GM18517 (cell line): ENCODE measurements around the gene WLS.
"Not testable (repeated sequence)": the region's sequence is repeated elsewhere in the genome, so short reads cannot be mapped to it uniquely, and the experiment has no call there.

Experiments used
- ATAC-seq: cut with Tn5 transposase; IDR thresholded peaks from one replicate; pipeline ENCODE4 v1.9.1; 2021; ENCODE audit warnings: mild to moderate bottlenecking, moderate library complexity; ENCODE audit not compliant: unreplicated experiment

Gene WLS

DNA sequence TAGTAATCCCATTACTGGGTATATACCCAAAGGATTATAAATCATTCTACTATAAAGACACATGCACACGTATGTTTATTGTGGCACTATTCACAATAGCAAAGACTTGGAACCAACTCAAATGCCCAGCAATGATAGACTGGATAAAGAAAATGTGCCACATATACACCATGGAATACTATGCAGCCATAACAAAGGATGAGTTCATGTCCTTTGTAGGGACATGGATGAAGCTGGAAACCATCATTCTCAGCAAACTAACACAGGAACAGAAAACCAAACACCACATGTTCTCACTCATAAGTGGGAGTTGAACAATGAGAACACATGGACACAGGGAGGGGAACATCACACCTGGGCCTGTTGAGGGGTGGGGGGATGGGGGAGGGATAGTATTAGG, 60.5 kb downstream of the WLS start:
- not testable (repeated sequence) for ATAC-seq

DNA sequence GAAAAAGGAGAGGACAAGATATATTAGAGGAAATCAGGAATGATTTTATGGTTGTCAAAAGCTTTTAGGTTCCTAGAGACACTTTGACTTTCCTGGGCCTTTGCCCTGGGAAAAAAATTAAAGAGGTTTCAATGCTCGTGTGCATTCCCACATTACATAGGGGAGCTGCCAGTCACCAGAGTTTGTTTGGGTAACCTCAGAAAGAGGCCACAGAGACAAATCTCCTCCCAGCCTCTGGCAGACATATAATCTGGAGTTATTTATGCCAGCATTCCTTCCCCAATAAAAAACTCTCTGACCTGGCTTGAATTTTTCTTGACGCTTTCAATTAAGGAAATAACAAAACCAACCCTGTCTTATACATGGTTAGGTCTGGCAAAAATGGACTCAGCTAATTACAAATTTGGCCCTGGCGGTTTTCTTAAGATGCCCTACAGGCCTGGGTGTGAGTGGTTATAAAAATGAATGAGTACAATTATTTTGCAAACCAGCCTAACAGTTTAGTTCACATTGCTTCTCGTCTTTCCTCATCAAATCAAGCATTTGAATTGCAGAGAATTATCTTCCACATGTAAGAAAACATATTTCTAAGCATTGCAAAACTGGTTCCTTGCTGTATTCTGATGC, 63.7 kb downstream of the WLS start:
- no peak for ATAC-seq

DNA sequence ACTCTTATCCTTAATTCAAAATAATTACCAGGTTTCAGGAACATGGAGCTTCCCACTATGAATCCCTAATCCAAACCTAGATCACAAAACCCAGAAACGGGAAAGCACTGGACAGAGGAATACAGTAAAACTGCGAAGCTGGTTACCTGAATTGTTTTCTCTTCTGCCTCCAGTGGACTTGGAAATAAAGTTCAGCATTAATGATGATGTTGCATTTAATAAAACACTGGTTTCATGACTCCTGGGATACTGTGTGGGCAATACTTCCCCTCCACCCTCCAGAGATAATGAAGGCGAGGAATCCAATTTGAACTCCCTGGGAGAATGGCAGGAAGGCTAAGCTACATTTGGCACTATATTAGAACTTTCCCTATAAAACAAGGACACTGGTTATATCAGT, 65.1 kb downstream of the WLS start:
- ATAC-seq, result no peak

DNA sequence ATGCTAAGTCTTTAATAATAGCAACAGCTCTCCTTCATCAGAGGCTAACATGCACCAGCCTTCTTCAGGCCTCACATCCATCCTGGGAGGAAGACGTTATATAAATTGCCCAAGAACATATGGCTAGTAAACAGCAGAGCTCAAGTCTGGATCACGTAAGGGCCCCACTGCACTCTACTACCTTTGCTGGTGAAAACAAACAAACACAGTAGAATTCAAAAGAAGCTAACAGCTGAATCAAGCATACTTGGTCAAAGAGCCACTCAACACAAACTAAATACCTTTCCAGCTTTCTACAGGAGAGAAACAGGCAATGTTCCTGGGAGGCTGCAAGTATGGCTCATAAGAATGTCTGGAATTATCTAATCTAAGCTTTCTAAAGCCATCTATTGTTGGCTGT, 66.0 kb downstream of the WLS start:
- ATAC-seq, result no peak

DNA sequence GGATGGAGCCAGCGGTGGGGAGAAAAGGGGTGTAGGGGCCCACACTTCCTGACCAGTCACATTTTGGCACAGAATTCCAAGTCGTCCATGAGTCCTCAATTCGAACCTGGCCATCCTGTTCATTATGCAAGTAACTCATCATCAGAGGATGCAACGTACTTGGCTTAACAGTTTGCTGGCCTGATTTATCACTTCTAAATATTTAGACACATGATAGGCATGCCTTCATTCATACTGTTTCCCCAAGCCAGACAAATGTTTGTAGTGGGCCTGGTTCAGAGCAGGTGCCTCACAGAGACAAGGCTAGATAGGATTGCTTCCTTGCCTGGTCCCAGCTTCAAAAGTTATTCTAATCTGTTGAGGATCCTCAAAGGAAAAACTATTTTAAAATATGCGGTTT, 66.7 kb downstream of the WLS start:
- ATAC-seq, result no peak

DNA sequence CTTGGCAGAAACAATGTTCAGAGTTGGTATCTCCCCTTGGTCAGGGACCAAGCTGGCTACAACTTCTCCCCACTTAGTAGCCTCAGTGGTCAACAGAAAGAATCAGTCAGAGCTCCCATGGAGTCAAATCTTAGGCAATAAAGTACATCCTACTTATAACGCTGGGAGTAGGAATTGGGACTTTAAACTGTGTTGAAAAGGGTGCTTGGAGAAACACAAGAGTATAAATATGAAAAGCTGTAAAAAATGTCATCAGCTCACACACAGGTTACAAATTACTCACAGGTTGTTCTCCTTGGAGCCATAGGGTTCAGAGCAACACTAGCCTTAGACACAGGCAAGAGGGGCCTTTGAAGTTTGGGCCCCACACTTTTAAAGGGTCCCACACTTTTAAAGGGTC, 67.4 kb downstream of the WLS start:
- ATAC-seq, result no peak

DNA sequence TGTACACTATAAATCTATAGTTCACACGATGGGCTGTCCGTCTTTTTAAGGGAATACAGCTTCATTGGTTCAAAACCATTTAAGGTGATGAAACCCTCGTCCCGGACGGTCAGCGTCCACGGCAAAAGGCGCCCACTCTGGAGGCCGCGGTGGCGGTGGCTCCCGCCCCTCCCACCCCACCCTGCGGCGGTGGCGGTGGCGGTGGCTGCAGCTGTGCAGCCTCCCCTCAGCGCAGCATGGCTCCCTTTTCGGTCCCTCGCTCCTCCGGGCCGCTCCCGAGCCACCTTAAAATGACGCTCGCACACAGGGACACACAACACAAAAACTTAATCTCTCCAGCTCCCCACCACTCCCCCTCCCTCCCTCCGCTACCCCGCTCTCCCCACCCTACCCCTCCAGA, 69.1 kb downstream of the WLS start:
- ATAC-seq, result no peak

GRCh38 chr1:68162761-68163160, 69.6 kb downstream of the WLS start:
- no peak for ATAC-seq

DNA sequence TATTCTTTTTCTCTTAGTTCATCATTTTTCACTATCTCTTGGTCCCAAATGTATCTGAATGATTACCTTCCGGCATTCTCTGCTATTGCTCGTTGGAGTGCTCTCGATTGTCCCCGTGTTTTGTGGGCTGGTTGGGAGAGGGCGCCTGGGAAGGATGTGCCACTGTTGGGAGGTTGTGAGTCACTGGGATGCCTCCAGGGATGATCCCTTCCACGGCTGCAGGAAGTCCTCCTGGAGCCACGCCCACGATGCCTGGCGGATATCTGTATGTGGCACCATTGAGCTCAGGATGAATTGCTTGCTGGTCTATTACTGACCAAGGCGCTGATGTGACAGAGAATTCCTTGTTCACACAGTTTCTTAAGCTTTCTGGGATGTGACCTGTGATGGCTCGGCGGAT, 70.7 kb downstream of the WLS start:
- ATAC-seq, result not testable (repeated sequence)

GRCh38 chr1:68160935-68161334, 71.4 kb downstream of the WLS start:
- ATAC-seq, result peak; percentile 95

DNA sequence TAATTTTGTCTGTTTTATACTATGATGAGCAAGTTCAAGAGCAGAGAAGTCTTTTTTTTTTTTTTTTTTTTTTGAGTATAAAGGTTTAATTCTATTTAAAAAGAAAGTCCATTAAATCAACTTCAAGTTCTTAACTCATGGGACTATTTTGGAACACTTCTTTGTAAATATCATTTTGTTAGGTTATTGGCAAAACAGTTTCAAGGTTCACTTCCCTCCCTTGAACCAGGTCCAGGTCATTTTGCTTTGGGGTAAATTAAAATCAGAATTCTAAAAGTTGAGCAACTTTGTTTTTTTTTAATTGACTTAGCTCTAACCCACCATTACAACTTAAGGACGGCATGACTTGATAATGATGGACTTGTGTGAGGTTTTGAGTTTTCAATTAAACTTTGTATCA, 72.3 kb downstream of the WLS start:
- no peak for ATAC-seq

DNA sequence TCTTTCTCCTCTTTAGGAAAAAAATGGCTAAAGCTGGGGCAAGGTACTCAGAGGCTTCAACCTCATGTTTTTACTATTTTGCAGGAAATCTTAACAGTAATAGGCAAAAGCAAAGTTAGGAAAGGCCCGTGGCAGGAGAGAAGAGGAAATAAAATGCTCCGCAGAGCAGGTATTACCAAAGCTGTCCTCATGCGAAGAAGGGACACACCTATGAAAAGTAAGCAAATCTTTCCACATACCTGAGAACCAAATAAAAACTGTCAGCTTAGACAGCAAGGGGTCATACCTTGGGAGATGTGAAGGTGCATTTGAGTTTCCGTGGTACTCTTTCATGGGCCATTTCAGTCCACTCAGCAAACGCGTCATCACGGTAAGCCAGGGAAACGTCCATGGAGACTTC, 73.5 kb downstream of the WLS start:
- no peak for ATAC-seq

- ATAC-seq, result no peak
Observed at GRCh38 chr1:68157416-68157815, 74.9 kb downstream of the WLS start.

DNA sequence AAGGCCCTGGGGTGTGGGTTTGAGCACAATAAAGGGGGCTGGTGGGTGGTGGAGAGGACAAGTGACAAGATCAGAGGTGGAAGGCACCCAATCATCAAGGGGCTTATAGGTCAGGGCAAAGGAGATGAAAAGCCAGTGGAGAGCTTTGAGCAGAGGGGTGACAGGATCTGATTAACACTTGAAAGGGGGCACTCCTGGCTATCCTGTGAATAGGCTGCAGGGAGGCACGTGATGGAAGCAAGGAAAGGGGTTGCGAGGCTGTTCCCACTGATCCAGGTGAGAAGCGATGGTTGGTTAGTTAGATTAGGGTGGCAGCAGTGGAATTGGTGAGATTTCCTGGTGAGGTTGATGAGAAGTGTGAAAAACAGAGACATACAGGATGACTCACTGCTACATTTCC, 80.6 kb downstream of the WLS start:
- ATAC-seq, result no peak

DNA sequence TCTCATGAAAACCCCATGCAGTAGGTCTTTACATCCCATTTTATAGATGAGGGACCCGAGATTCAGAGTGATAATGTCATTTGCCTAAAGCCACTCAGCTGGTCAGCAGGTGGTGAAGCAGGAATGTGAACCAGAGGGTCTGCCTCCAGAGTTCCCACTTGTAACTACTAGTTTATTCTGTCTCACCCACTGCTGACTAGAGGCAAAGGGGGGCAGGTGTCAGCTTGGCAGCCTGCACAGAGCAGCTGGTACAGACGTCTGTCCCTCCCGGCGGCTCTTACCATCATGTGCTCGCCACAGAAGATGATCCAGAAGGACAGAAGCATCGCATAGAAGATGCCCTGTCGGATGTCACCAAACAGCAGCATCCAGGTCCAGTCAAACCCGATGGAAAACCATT, 82.4 kb downstream of the WLS start:
- ATAC-seq, result no peak

GRCh38 chr1:68149110-68149798, 83.1 kb downstream of the WLS start:
- ATAC-seq, result no peak

GRCh38 chr1:68148631-68149030, 83.7 kb downstream of the WLS start:
- no peak for ATAC-seq

DNA sequence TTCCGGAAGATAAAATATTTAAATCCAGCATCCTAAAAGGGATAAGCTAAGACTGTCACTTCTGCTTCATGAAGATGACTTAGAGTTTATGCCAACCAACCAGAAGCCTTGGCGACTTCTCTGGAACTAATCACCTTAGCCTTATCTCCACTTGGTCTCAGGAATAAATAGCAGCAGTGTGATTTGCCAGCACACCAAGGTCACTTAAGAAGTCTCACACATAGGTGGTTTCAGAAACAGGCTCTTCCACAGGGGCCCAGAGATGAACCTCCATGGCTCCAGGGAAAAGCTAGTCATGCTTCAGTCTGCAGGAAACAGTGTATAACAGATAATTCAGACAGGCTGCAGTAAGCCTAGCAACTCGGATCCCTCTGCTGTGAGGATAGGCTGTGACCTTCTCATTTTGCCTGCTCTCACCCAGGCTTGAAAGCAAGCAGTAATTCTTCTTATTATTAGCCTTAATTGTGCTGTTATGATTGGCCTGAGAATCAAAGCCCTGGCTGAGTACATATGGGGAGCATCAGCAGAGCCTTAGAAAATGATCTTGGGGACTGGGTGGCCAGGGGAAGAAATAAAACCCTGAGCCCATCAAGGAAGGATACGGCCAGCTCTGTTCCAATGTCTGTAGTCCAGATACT, 84.7 kb downstream of the WLS start:
- ATAC-seq, result no peak

DNA sequence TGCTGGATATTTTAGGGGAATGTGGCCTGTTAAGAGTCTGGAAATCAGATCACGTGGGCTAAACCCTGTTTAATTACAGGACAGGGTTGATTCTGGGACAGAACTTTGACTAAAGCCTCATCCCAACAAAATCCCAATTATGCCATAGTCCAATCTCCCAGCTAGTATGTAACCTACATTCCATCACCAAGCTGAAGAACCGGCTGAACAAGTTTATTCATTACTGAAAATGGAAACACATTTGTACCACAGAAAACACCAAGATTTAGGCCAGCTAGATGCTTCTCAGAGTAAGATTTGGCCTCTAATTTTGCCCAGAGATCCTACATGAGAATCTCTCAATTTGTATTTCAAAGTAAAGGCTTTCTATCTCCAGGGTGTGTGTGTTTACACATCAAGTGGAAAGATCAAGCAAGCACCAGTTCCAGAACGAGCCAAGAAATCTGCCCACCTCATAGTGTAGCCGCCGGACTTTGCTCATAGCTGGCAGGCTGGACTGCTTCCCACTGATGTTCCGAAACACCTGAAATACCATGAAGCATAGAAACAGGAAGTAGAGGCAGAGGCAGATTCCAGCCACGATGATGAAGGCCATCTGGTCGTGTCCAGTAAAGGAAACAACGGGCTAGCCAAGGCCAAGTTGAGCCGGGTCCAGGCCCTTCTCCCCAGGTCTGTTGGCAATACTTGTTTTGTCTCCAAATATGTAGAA, 86.8 kb downstream of the WLS start:
- no peak for ATAC-seq

DNA sequence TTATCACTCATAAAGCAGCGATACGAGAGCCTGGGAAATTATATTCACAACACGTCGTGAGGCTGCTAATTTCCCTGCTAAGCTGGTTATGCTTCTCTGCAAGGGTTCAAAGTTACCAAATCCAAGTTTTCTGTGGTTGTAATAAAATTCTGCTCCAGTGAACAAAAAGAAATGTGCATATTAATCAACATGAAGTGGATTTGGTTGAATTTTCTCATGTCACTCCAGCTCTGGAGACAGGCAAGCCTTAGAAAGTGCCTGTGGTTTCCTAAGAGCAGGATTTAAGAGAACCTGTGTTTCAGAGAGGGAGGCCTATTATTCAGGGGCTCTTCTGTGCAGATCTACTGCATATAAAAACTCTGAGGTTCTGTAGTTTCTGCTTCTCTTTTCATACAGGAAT, 87.5 kb downstream of the WLS start:
- no peak for ATAC-seq

- no peak for ATAC-seq
Observed at GRCh38 chr1:68143633-68144032, 88.7 kb downstream of the WLS start.

GRCh38 chr1:68142461-68142860, 89.9 kb downstream of the WLS start:
- ATAC-seq, result no peak
